GM19372 (cell line): ENCODE data around the gene UNC119B.
"Not testable (repeated sequence)": the region's sequence is repeated elsewhere in the genome, so short reads cannot be mapped to it uniquely, and the experiment has no call there.

Experiments
- ATAC-seq: cut with Tn5 transposase; IDR thresholded peaks from one replicate; pipeline ENCODE4 v1.9.1; 2021; ENCODE audit warnings: mild to moderate bottlenecking, low read depth, moderate library complexity; ENCODE audit not compliant: unreplicated experiment

Gene UNC119B

DNA sequence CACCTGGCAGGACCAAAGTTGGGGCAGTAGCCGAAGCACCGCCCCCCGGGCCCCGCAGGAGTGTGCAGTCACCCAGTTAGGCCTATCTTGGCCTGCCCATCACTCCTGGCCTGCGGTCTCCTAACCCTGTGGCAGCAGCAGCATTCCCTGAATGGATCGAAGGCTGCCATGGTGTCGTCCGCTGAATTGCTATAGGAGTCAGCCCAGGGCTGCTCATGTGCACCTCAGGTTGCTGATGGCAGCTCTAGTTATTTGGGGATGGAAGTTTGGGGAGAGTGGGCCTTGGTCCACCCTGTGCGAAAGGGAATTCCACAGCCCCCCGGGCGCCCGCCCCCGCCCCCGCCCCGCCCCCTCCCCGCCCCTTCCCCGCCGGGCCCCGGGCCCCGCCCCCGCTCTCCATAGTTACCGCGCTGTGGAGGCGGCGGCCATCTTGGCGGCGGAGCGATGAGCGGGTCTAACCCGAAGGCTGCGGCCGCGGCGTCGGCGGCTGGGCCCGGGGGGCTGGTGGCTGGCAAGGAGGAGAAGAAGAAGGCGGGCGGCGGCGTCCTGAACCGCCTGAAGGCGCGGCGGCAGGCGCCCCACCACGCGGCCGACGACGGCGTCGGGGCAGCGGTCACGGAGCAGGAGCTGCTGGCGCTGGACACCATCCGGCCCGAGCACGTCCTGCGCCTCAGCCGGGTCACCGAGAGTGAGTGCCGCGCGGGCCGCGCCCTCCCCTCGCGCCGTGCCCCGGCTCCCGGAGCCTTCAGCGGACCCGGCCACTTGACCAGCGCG lies at the start of gene UNC119B:
Gene UNC119B, plus strand, starts transcription at position 428 of the 774 bp plus-strand sequence. Its CDS starts 17 bp downstream, at position 445.
- peak; percentile 59 for ATAC-seq

DNA sequence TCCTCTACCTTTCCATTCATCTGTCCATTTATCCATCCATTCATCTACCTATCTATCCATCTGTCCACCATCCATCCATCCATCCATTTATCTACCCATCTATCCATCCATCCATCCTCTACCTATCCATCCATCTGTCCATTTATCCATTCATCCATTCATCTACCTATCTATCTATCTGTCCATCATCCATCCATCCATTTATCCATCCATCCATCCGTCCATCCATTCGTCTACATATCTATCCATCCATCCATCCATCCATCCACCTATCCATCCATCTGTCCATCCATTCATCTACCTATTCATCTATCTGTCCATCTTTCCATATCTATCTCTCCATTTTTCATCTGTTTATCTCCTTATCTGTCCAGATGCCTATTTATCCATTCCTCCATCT lies 48.8 kb upstream of the UNC119B start:
- no peak for ATAC-seq

DNA sequence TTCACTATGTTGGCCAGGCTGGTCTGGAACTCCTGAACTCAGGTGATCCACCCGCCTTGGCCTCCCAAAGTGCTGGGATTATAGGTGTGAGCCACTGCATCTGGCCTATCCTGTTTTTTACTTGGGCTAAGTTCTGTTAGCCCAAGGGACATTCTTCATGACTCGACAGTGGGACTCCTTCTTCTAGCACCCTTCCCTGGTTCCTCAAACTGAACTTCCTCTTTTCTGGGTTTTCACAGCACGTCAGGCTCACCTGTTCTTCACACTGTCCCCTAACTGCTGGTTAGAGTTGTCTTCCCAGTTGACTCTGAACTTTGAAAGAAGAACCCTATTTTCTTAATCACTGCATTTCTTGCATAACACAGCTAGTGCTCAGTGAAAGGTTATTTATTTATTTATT lies 47.4 kb upstream of the UNC119B start:
- ATAC-seq: no peak

DNA sequence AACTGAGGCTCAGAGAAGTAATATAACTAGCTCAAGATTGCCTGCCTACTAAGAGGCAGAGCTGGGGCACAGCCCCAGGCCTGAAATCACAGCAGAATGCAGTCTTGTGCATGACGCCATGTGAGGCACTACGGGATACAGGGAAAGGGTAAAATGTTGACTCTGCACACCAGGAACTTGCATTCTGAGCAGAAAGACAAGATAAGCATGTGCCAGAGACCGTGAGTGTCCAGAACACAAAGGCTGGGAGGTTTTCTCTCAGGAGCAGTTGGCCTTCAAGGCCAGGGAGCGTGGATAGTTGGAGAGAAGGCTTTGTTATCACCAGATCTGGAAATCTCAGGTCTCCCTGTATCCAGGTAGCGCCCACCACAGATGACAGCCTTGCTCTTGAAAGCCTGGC lies 46.5 kb upstream of the UNC119B start:
- no peak for ATAC-seq

DNA sequence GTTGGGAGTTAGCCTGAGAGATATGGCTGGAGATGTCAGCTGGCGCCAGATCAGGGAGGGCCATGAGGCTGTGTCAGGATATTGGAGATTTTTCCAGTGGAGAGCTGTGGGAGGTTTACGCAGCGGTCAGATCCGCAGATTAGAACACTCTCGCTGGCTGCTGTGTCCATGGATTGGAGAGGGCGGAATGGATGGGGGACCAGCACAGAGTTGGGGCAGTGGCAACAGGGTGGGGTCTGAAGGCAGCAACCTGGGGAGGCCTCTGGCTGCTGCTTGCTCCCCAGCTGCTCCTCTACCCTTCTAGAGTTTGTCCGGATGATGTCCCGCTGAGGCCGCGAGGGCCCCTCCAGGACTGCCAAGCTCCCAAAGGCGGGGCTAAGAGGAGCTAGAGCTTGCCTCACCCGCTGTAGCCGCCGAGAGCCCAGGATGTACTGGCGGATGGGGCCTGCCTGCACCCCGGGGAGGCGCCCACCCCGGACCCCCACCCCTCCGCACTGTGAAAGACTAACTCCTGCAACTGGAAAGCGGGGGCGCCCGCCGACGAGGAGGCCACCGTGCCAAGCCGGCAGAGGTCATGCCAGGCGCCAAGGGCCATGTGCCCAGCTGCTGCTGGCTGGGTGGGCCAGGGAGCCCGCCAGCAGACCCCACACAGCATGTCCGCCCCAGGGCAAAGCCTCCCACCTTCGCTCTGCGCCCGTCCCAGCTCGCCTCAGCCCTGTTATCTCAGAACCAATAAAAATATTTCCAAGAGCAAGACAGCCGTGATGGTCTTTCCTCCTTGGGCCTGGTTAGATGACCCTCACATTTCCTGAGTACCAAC lies 43.5 kb upstream of the UNC119B start:
- ATAC-seq: no peak

DNA sequence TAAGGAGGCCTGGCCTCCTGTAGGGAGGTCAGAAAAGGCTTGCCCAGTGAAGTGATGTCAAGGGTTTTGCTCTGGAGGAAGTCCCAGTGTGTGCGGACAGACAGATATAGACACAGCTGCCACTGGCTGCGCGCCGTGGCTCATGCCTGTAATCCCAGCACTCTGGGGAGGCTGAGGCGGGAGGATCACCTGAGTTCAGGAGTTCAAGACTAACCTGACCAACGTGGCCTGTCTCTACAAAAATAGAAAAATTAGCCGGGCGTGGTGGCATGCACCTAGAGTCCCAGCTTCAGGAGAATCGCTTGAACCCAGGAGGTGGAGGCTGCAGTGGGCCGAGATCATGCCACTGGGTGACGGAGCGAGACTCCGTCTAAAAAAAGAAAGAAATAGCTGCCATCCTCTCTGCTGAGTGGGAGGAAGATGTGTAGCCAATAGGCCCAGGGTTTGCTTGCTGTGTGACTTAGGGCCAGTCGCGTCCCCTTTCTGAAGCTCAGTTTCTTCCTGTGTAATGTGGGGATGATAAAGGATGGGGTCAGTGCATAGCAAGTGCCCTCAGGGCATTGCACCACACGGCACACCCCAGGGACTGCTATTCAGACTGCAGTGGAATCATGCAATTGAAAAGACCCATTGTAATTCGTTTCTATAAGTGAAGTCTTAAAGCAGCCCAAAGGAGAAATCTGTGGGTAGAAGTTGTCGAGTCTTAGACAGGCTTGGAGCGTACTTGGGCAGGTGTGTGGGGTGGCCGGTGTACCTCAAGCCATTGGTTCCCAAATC lies 42.0 kb upstream of the UNC119B start:
- no peak for ATAC-seq

DNA sequence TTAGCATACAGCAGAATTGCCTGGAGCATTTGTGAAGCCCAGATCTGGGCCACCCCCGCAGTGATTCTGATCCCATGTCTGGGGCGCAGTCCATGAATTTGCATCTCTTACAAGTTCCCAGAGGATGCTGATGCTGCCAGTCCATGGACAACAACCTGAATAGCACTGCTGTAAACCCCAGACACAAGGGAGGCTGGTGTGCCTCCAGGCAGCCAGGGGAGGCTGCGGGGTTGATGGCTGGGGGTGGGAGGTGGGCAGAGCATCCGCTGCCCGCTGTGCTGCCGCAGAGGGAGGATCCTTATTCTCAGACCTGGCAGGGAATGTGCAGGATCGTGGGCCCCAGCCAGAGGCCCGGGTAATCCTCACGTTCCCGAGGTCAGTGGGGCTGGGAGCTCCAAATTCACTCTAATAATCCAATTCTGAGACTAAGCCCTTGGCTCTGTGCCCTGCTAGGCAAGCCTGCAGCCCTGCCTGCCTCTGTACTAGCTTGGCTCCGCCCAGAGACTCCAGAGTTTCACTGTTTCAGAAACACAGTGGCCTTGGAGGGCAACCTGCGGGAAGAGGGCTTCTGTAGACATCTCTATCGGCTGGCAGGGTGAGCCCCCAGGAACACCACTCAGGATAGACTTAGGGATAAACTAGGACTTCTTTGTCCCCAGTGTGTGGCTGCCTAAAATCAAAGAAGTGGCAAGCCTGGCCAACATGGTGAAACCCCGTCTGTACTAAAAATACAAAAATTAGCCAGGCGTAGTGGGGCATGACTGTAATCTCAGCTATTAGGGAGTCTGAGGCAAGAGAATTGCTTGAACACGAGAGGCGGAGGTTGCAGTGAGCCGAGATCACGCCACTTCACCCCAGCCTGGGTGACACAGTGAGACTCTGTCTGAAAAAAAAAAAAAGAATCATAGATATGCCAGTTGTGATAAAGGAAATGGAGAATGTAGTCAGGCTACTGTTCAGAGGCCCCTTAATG lies 41.1 kb upstream of the UNC119B start:
- ATAC-seq: no peak

DNA sequence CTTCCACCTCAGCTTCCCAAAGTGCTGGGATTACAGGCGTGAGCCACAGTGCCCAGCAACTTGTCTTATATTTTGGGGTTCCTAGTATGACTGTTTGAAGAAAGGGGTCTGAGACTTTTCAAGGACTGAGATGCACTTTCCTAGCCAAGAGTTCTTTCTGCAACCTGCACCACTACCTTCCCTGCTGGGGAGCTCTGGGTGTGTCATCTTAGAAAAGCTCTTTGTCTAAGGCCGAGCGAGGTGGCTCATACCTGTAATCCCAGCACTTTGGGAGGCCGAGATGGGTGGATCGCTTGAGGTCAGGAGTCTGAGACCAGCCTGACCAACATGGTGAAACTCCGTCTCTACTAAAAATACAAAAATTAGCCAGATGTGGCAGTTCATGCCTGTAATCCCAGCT lies 40.0 kb upstream of the UNC119B start:
- not testable (repeated sequence) for ATAC-seq

DNA sequence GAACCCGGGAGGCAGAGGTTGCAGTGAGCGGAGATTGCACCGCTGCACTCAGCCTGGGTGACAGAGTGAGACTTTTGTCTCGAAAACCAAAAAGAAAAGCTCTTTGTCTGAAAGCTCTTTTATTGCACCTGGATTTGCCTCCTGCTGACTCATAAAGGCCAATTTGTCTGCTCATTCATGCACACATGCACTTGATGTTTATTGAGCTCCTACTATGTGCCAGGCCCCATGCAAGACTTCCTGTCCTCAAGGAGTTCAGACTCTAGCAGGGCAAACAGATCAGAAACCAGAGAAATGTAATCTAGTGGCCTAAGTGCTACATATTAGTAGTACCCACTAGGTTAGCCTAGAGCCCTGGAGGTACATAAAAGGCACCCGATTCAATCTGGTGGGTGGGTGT lies 39.6 kb upstream of the UNC119B start:
- no peak for ATAC-seq

DNA sequence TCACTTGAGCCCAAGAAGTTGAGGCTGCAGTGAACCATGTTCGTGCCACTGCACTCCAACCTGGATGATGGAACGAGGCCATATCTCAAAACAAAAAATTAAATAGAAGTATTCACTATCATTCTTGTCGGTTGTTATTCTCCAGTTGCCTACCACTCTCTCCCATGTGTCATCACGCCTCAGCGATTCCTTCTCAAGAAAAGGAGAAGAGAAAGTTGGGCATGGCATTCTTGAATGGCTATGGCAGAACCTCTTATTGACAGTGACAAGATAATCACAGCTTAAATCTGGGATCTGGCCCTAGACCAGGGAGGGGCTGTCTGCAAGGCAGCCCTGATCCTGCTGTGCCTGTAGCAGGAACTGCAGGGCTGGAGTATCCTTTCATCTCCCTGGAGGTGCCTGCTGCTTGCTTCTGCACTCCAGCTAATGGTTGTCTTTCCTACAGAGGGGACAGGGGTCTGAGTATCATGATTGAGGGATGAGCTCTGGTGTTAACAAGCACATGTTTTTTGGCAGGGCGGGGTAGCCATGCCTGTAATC lies 36.1 kb upstream of the UNC119B start:
- ATAC-seq: no peak

DNA sequence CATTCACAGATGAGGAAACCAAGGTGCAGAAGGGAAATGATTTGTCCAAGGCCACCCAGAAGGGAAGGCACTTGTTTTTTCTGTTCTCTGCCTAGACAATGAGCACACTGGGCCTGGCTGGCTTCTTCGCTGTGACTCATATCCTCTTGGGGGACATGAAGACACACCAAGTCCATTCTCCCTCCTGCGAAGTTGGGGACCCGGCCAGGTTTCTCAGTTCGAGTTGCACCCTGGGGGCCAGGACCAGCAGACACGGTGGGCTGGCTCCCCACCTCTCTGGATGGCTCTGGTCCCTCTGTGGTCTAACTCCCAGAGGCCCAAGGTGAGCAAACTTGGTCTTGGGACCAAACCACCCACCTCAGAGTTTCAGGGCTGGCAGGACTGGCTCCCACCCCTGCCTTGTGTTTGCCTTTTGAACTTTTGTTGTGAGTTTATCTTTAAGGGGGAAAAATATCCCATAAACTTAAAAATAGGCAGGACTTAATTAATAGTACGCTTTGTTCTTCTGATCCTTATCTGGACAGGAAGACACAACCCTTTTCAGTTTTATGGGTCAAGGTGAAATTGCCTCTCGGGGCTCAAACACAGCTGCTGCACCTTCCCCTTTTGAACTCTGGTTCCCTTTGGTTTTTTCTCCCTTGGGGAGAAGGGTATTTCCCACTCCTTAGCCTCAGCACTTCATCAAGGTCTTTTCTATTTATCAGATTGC lies 32.3 kb upstream of the UNC119B start:
- ATAC-seq: no peak

DNA sequence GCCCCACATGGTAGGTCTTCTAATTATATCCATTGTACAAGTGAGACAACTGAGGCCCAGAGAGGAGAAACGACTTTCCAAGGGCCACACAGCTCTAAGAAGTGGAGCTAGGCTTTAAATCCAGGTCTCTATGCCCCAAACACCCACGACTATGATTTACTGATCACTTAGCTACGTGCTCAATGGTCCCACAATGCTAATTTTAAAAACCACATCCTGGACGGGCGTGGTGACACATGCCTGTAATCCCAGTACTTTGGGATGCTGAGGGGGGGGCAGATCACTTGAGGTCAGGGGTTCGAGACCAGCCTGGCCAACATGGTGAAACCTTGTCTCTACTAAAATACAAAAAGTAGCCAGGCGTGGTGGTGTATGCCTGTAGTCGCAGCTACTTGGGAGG lies 31.7 kb upstream of the UNC119B start:
- no peak for ATAC-seq

DNA sequence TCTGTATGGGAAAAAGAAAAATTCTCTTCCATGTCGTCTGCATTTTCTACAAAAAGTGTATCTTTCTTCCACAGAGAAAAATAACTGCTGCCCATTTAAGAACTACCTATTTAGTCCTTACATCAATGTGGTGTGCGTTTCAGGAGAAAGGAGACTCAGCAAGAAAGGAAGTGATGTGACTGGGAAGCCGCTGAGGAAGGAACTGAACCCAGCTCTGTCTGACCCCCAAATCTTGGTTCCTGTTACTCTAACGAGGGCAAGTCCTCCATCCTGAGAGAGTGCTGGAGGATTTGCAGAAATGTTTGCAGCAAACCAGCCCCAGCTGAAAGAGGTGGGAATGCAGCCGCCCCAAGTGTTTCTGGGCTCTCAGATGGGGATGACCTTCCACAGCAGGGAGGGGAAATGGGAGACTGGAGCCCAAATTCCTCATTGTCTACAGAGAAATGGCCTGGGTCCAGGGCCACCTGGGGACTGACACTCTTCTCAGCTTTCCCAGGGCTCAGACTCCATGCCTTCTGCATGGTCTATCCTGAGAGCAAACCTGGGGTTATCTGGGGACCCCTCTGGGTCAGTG lies 30.0 kb upstream of the UNC119B start:
- no peak for ATAC-seq

DNA sequence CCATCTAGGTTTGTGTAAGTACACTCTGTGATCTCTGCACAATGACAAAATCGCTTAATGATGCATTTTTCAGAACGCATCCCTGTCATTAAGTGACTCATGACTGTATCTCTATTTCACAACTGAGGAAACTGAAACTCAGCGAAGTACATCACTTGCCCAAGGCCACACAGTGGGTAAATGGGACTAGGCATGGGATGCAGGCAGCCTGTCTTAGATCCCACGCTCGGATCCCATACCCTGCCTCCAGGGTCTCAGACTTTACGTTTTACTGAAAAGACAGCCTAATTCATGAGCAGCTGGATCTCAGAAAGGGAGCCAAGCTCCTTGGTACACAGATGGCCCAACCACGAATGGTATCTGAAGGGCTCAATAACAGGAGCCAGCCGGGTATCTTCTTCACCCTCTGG lies 25.7 kb upstream of the UNC119B start:
- no peak for ATAC-seq

DNA sequence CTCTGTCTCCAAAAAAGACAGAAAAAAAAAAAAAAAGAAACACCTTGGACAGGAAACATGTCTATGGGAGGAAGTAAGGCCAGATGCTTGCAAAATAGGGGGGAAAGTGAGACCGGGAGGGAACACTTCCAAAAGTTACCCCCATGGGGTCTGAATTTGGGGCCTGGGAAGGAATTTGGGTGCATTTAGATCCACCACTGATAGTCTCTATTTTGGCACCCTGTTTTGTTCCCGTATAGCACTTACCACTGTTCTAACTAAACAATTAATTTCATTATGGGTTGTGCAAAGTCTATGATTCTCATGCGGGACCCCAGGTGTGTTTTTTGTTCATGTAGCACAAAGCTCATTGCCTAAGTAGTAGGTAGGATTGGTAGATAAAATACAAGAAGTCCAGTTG lies 24.7 kb upstream of the UNC119B start:
- ATAC-seq: no peak

DNA sequence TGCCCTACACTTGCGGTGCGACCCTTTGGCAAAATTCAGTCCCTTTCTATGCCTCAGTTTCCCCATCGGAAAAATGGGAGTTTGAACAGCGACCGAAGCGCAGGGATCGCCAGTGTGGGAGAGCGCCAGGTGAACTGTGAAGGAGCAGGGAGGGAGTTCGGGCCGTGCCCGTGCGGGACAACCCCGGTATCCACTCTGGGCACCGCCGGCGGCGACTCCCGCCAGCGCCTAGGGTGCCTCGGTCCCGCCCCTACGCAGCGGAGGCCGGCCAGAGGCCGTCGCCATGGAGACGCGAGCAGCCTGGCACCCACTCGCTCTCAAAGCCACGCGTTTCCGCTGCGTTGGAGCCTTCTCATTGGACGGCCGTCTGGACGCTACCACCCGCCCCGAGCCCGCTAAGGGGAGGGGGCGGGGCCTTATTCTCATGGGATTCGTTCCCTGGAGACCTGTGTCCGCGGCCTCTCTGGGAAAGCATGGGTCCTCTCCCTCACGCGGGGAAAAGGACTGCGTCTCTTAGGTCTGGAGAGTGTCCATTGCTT lies 24.0 kb upstream of the UNC119B start:
- peak; percentile 69 for ATAC-seq

DNA sequence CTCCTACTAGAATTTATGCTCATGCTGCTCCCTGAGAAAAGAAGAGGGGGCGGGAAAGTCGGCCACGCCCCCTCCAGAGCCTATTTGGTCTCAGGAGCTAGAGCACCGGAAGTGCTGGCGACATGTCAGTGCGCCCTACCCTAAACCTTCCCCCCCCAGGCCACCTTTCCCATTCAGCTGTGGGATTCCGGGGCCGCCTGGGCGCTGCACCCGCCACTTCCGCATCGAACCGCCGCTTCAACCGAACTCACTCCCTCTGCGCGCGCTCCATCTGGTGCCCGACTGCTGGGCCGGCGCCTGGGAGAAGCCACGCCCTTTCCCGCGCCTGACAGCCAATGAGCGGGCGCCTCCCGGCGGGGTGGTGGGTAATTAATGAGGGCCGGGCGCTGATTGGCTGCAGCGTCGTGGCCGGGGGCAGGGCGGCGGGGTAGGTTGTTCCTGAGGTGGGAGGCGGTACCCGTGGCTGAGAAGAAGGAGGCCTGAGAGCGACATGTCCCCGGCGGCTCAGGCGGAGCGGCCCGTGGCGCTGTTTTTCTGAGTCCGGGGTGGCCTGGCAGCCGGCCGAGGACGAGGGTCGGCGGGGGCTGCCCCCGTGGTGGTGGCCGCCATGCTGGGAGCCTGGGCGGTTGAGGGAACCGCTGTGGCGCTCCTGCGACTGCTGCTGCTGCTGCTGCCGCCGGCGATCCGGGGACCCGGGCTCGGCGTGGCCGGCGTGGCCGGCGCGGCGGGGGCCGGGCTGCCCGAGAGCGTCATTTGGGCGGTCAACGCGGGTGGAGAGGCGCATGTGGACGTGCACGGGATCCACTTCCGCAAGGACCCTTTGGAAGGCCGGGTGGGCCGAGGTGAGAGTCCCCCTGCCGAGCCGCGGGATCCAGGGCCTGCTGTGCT lies 23.3 kb upstream of the UNC119B start, which contains the start of gene MLEC:
Gene MLEC, plus strand, starts transcription at position 460 of the 888 bp plus-strand sequence. Its CDS starts 148 bp downstream, at position 608.
- peak; percentile 70 for ATAC-seq
